ENCODE measurements around the gene PTPRD.
"Not testable (repeated sequence)": the region's sequence is repeated elsewhere in the genome, so short reads cannot be mapped to it uniquely, and the experiment has no call there.

The PTPRD gene

DNA sequence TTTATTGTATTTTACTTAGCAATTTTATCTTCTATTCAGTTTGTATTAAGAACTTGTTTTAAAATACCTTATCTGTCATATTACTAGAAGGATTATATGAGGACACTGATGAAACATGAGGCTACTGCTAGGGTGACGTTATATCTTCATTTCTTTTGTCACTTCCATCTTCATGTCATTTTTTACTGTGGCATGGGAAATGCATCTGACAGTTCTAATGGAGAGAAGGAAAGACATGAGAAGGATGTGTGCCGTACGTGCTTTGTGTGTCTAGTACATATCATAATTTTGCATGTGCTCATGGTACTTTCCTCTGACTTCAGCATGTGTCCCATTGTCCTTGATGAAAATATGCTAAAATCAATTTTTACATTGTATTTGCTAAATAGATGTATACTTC is 258.2 kb downstream of the PTPRD start:
- Histone ChIP-seq H2AFZ (ENCODE audit: low read length) (no peak overlapping the region), H3K9me3 (ENCODE audit: insufficient read depth, low read depth, low read length) (no peaks in the 10 kb centered on the region), H3K36me3 (ENCODE audit: insufficient read depth, low read length) (no peaks in the 10 kb centered on the region), H3K4me3 (ENCODE audit: low read length, poor library complexity, severe bottlenecking) (no peak overlapping the region), H3K27me3 (ENCODE audit: insufficient read depth, low read length, poor library complexity, severe bottlenecking) (no peaks in the 10 kb centered on the region), H4K20me1 (ENCODE audit: insufficient read depth, low read length, poor library complexity, severe bottlenecking) (no peaks in the 10 kb centered on the region), H3K4me1 (ENCODE audit: insufficient read depth, low read length, poor library complexity, severe bottlenecking) (no peaks in the 10 kb centered on the region), H3F3A (ENCODE audit: low read depth) (no peaks in the 10 kb centered on the region), H3K4me2 (ENCODE audit: low read depth, low read length, poor library complexity, severe bottlenecking) (no peak overlapping the region), H3K79me2 (ENCODE audit: insufficient read depth, low read length) (no peaks in the 10 kb centered on the region), H3K9me2 (replicated peaks; ENCODE audit: low read depth, low read length) (no peaks in the 10 kb centered on the region), H3K9ac (ENCODE audit: low read depth, low read length, poor library complexity, severe bottlenecking) (no peak overlapping the region)
- TF ChIP-seq, protein P1, sequence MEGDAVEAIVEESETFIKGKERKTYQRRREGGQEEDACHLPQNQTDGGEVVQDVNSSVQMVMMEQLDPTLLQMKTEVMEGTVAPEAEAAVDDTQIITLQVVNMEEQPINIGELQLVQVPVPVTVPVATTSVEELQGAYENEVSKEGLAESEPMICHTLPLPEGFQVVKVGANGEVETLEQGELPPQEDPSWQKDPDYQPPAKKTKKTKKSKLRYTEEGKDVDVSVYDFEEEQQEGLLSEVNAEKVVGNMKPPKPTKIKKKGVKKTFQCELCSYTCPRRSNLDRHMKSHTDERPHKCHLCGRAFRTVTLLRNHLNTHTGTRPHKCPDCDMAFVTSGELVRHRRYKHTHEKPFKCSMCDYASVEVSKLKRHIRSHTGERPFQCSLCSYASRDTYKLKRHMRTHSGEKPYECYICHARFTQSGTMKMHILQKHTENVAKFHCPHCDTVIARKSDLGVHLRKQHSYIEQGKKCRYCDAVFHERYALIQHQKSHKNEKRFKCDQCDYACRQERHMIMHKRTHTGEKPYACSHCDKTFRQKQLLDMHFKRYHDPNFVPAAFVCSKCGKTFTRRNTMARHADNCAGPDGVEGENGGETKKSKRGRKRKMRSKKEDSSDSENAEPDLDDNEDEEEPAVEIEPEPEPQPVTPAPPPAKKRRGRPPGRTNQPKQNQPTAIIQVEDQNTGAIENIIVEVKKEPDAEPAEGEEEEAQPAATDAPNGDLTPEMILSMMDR (conservative IDR thresholded peaks at IDR 0.05; ENCODE audit: low read length), result no peak
- TF ChIP-seq EZH2phosphoT487 (IDR thresholded peaks at IDR 0.05; ENCODE audit: borderline replicate concordance), result no peak

DNA sequence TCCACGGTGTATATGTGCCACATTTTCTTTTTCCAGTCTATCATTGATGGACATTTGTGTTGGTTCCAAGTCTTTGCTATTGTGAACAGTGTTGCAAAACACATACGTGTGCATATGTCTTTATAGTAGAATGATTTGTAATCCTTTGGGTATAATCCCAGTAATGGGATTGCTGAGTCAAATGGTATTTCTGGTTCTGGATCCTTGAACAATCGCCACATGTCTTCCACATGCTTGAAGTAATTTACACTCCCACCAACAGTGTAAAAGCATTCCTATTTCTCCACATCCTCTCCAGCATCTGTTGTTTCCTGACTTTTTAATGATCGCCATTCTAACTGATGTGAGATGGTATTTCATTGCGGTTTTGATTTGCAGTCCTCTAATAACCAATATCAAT is 267.2 kb downstream of the PTPRD start:
- not testable (repeated sequence) for H3K4me2 ChIP-seq (ENCODE audit: low read depth, low read length, poor library complexity, severe bottlenecking); H3F3A ChIP-seq (ENCODE audit: low read depth); H3K27me3 ChIP-seq (ENCODE audit: insufficient read depth, low read length, poor library complexity, severe bottlenecking); H4K20me1 ChIP-seq (ENCODE audit: insufficient read depth, low read length, poor library complexity, severe bottlenecking); H3K79me2 ChIP-seq (ENCODE audit: insufficient read depth, low read length); H3K4me3 ChIP-seq (ENCODE audit: low read length, poor library complexity, severe bottlenecking); H3K9me2 ChIP-seq (replicated peaks; ENCODE audit: low read depth, low read length); H3K9ac ChIP-seq (ENCODE audit: low read depth, low read length, poor library complexity, severe bottlenecking); H3K4me1 ChIP-seq (ENCODE audit: insufficient read depth, low read length, poor library complexity, severe bottlenecking); H3K9me3 ChIP-seq (ENCODE audit: insufficient read depth, low read depth, low read length); H2AFZ ChIP-seq (ENCODE audit: low read length); H3K36me3 ChIP-seq (ENCODE audit: insufficient read depth, low read length)

DNA sequence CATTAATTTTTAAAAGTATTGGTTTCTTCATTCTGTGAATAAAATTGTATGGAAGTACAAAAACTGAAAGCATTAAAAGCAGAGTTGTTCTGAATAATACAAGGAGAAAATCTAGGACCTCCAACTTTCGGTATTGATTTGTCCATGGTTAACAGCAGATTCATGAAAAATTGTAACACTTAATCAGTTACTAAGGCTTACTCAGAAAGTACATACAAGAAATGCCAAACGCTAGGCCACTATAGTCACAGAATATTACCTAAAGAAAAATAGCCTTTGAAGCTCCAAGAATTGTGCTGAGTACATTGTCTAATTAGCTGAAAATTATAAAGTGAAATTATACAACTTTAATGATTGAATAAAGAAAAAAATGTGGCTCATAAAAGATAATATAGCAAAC is 271.7 kb downstream of the PTPRD start:
- no peak overlapping the region for H3K9ac ChIP-seq (ENCODE audit: low read depth, low read length, poor library complexity, severe bottlenecking)
- no peaks in the 10 kb centered on the region for H3K79me2 ChIP-seq (ENCODE audit: insufficient read depth, low read length)
- H3F3A ChIP-seq (ENCODE audit: low read depth), result no peaks in the 10 kb centered on the region
- H3K4me3 ChIP-seq (ENCODE audit: low read length, poor library complexity, severe bottlenecking), result no peak overlapping the region
- H3K27me3 ChIP-seq (ENCODE audit: insufficient read depth, low read length, poor library complexity, severe bottlenecking), result no peaks in the 10 kb centered on the region
- TF ChIP-seq EZH2phosphoT487 (IDR thresholded peaks at IDR 0.05; ENCODE audit: borderline replicate concordance), result no peak
- TF ChIP-seq, protein P1 (conservative IDR thresholded peaks at IDR 0.05; ENCODE audit: low read length), result no peak
- H3K4me2 ChIP-seq (ENCODE audit: low read depth, low read length, poor library complexity, severe bottlenecking), result no peak overlapping the region
- no peaks in the 10 kb centered on the region for H4K20me1 ChIP-seq (ENCODE audit: insufficient read depth, low read length, poor library complexity, severe bottlenecking)
- H3K9me3 ChIP-seq (ENCODE audit: insufficient read depth, low read depth, low read length), result no peaks in the 10 kb centered on the region
- H3K4me1 ChIP-seq (ENCODE audit: insufficient read depth, low read length, poor library complexity, severe bottlenecking), result no peaks in the 10 kb centered on the region
- no peak overlapping the region for H2AFZ ChIP-seq (ENCODE audit: low read length)
- no peaks in the 10 kb centered on the region for H3K9me2 ChIP-seq (replicated peaks; ENCODE audit: low read depth, low read length)
- H3K36me3 ChIP-seq (ENCODE audit: insufficient read depth, low read length), result no peaks in the 10 kb centered on the region

DNA sequence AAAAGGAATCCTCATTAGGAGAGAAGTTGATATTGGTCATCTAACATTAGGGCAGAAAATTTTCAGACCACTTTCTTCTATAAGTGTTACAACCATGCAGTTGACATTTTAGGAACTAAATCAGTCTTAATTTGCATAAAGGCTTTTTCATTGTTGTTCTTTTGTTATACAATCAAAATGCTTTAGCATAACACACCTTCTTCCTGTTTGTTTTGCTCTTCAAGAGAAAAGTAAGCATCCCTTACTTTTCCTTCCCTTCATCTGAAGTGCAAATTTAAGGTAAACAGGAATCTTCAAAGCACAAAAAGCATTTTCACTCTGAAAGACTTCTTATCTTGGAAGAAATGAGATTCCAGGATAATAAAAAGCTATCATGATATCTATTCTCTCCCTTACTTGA is 273.6 kb downstream of the PTPRD start:
- H3K79me2 ChIP-seq (ENCODE audit: insufficient read depth, low read length), result no peaks in the 10 kb centered on the region
- no peak overlapping the region for H3K9ac ChIP-seq (ENCODE audit: low read depth, low read length, poor library complexity, severe bottlenecking)
- H2AFZ ChIP-seq (ENCODE audit: low read length), result no peak overlapping the region
- H4K20me1 ChIP-seq (ENCODE audit: insufficient read depth, low read length, poor library complexity, severe bottlenecking), result no peaks in the 10 kb centered on the region
- no peaks in the 10 kb centered on the region for H3K36me3 ChIP-seq (ENCODE audit: insufficient read depth, low read length)
- no peak overlapping the region for H3K4me2 ChIP-seq (ENCODE audit: low read depth, low read length, poor library complexity, severe bottlenecking)
- no peak overlapping the region for H3K4me3 ChIP-seq (ENCODE audit: low read length, poor library complexity, severe bottlenecking)
- H3F3A ChIP-seq (ENCODE audit: low read depth), result no peaks in the 10 kb centered on the region
- H3K27me3 ChIP-seq (ENCODE audit: insufficient read depth, low read length, poor library complexity, severe bottlenecking), result no peaks in the 10 kb centered on the region
- H3K4me1 ChIP-seq (ENCODE audit: insufficient read depth, low read length, poor library complexity, severe bottlenecking), result no peaks in the 10 kb centered on the region
- TF ChIP-seq, protein P1 (conservative IDR thresholded peaks at IDR 0.05; ENCODE audit: low read length), result no peak
- TF ChIP-seq EZH2phosphoT487 (IDR thresholded peaks at IDR 0.05; ENCODE audit: borderline replicate concordance), result no peak
- H3K9me3 ChIP-seq (ENCODE audit: insufficient read depth, low read depth, low read length), result no peaks in the 10 kb centered on the region
- H3K9me2 ChIP-seq (replicated peaks; ENCODE audit: low read depth, low read length), result no peaks in the 10 kb centered on the region

Measured in Loucy (cell line).